Testis (tissue), 3 donors: ENCODE data around the gene AICDA. TPM values are rescaled to one million over a fixed set of nuclear protein-coding genes. Genes with fewer than 3 reads are reported as not detected.

Experiments used
- DNase-seq: peaks from one replicate; pipeline ENCODE4 v3.0.0-alpha.2; 2019
- H3K27ac ChIP-seq, 2 donors: fragments of 200-600 bp; sonication (generic); one replicate each; pipeline ENCODE4 v1.5.1; 2019
- H3K27me3 ChIP-seq: fragments of 200-600 bp; sonication (generic); one replicate; pipeline ENCODE4 v1.5.1; 2019
- H3K36me3 ChIP-seq: fragments of 200-600 bp; sonication (generic); one replicate; pipeline ENCODE4 v1.5.1; 2017; ENCODE audit warnings: low read depth; ENCODE audit errors: missing control alignments
- H3K4me1 ChIP-seq: fragments of 200-600 bp; sonication (generic); one replicate; pipeline ENCODE4 v1.5.1; 2019
- H3K4me3 ChIP-seq, 2 donors: fragments of 200-600 bp; sonication (generic); one replicate each; pipeline ENCODE4 v1.5.1; 2017 to 2019
- H3K9me3 ChIP-seq: fragments of 200-600 bp; sonication (generic); one replicate; pipeline ENCODE4 v1.5.1; 2017
- CTCF ChIP-seq, 3 experiments: fragments of 450-650 bp in 2 of 3; fragments of 200-600 bp in 1 of 3; sonication (generic) in 1 of 3; IDR thresholded peaks; one replicate each; pipeline ENCODE4 v1.5.1; 2016 to 2019; ENCODE audit warnings: antibody characterized with exemption in 3 of 3, mild to moderate bottlenecking in 2 of 3, moderate library complexity in 1 of 3
- POLR2A ChIP-seq: fragments of 450-650 bp; IDR thresholded peaks from one replicate; pipeline ENCODE4 v1.6.1; 2017; ENCODE audit warnings: antibody characterized with exemption, mild to moderate bottlenecking, moderate library complexity
- WGBS, 2 donors: methylation state at CpG; one replicate each; pipeline ENCODE4 v1.1.5; 2018; 5-methylcytosine and 5-hydroxymethylcytosine counted together
- intact Hi-C: fragments of 100-400 bp; cut with DNase I; formaldehyde crosslinking; loops from one replicate; pipeline ENCODE4 v1.15.1; 2023; ENCODE audit warnings: low total_unique reads
- polyA plus RNA-seq: library from polyadenylated mRNA; stranded (reverse); fragments of 350-450 nt; fragmentation: Illumina TruSeq; extraction: RNeasy Lipid Tissue Mini Kit (QIAGEN cat#74804); gene quantifications from one replicate; pipeline ENCODE4 v1.2.3, GENCODE V29; 2014; ENCODE audit warnings: low read depth, low replicate concordance; ENCODE audit not compliant: insufficient read depth
- small RNA-seq, 2 donors: library from RNA; depleted of rRNA; stranded (forward); fragments of <200 nt; gene quantifications; one replicate each; pipeline ENCODE3, GENCODE V24; 2016
- total RNA-seq, 2 donors: library from RNA; depleted of rRNA; stranded (reverse); fragments of >200 nt; gene quantifications; one replicate each; pipeline ENCODE4 v1.2.3, GENCODE V29; 2016

AICDA gene
- total and polyA plus RNA-seq, 3 donors from 2014 or later: 0.11 TPM; not detected in 2

GRCh38 chr12:8554451-8555195 lies 58.0 kb downstream of the AICDA start:
- Histone ChIP-seq H3K27me3 (no peaks in the 10 kb centered on the region), H3K36me3 (no peaks in the 10 kb centered on the region), H3K9me3 (no peaks in the 10 kb centered on the region), H3K4me3 (no peak overlapping the region), H3K27ac (no peak overlapping the region), H3K4me1 (no peaks in the 10 kb centered on the region)
- no peak for TF ChIP-seq CTCF (IDR thresholded peaks at IDR 0.05)
- no peak for TF ChIP-seq POLR2A
- intact Hi-C loops: no loop called here
- 90 to 91% methylated on average over 5 of the region's 5 CpGs for WGBS, 2 donors
- DNase-seq: no peak

- intact Hi-C loops: no loop called here
These were observed 59.5 kb downstream of the AICDA start for GRCh38 chr12:8553088-8553627.

More at GRCh38 chr12:8553088-8553627, 59.5 kb downstream of the AICDA start:
- H3K27me3 ChIP-seq: no peaks in the 10 kb centered on the region
- DNase-seq: no peak
- no peaks in the 10 kb centered on the region for H3K36me3 ChIP-seq
- 65 to 69% methylated on average over 6 of the region's 6 CpGs for WGBS, 2 donors
- no peaks in the 10 kb centered on the region for H3K9me3 ChIP-seq
- no peak overlapping the region for H3K27ac ChIP-seq
- TF ChIP-seq CTCF (IDR thresholded peaks at IDR 0.05) (no peak), POLR2A (no peak)
- no peaks in the 10 kb centered on the region for H3K4me1 ChIP-seq
- H3K4me3 ChIP-seq: no peak overlapping the region

Small RNAs within 50 kb of the gene (small RNA-seq; reads per million reads assigned to genes)
- gene RF00019: 0 reads per million in 2 donors
- 0 reads per million in 2 donors for gene RF00564

Other genes starting within 250 kb of the AICDA start
- gene CLEC6A, start 156.9 kb downstream of the AICDA start, total RNA-seq: not detected
- not detected for gene CLEC6A, start 156.9 kb downstream of the AICDA start, polyA plus RNA-seq
- under 1 TPM; 0.31 TPM for gene CLEC4D, start 99.4 kb downstream of the AICDA start, total RNA-seq
- not detected for gene CLEC4D, start 99.4 kb downstream of the AICDA start, polyA plus RNA-seq
- 1 to 10 TPM; 2.0 to 3.2 TPM for gene CLEC4E, start 72.0 kb downstream of the AICDA start, total RNA-seq
- 0.98 TPM for gene CLEC4E, start 72.0 kb downstream of the AICDA start, polyA plus RNA-seq
- 1 to 10 TPM; 3.8 to 5.9 TPM for gene MFAP5, start 50.0 kb upstream of the AICDA start, total RNA-seq
- gene MFAP5, start 50.0 kb upstream of the AICDA start, polyA plus RNA-seq: 41.1 TPM
- 100 to 1,000 TPM; 123 to 141 TPM for gene RIMKLB, start 85.1 kb upstream of the AICDA start, total RNA-seq
- gene RIMKLB, start 85.1 kb upstream of the AICDA start, polyA plus RNA-seq: 101 TPM
- 10 to 100 TPM; 47.6 to 81.1 TPM for gene A2ML1, start 209.8 kb upstream of the AICDA start, total RNA-seq
- 20.0 TPM for gene A2ML1, start 209.8 kb upstream of the AICDA start, polyA plus RNA-seq